ENCODE data around the gene GP1BB. TPM values are rescaled to one million over a fixed set of nuclear protein-coding genes. Genes with fewer than 3 reads are reported as not detected.

The GP1BB gene
- polyA plus RNA-seq, 1 of the 3 experiments (the other 2 are of a cell fraction): 1.5 TPM

- Histone ChIP-seq H3K27ac (ENCODE audit: low read depth in 2 of 2, low read length in 1 of 2) (no peak overlapping the region), H4K20me1 (ENCODE audit: insufficient read depth) (no peaks in the 10 kb centered on the region), H2AFZ (ENCODE audit: low read depth) (no peak overlapping the region), H3K79me2 (ENCODE audit: insufficient read depth) (no peaks in the 10 kb centered on the region), H3K4me1 (ENCODE audit: control insufficient read depth in 1 of 2, insufficient read depth in 2 of 2, low read depth in 1 of 2, low read length in 1 of 2) (no peaks in the 10 kb centered on the region; a peak in 1 of 4 replicates), H3K27me3 (ENCODE audit: insufficient read depth) (no peaks in the 10 kb centered on the region), H3K36me3 (replicated peaks in 1 of 2; ENCODE audit: control insufficient read depth in 1 of 2, insufficient read depth in 2 of 2, low read length in 1 of 2) (no peaks in the 10 kb centered on the region), H3K4me2 (no peak overlapping the region), H3K9me3 (no peaks in the 10 kb centered on the region), H3K9ac (no peak overlapping the region), H3F3A (replicated peaks; ENCODE audit: insufficient read depth) (no peaks in the 10 kb centered on the region), H3K9me2 (no peaks in the 10 kb centered on the region), H3K4me3 (ENCODE audit: low read depth in 2 of 2, low read length in 1 of 2) (no peak overlapping the region)
- no peak for DNase-seq
- ChIA-PET POLR2A (no interaction called here), CTCF (interaction anchor here (1.3 to 4.9 kb wide), 4 partner anchors 10 to 57 kb away, joined by 6 to 31 read pairs (median 7); no protein-coding TSS in a partner anchor)
- whole genome bisulfite sequencing (ENCODE audit: low lambda C conversion rate): 100% methylated on average over 2 of the region's 15 CpGs
- TF ChIP-seq PBX3 (IDR thresholded peaks at IDR 0.05): no peak
- TF ChIP-seq MEF2A (IDR thresholded peaks at IDR 0.05; ENCODE audit: borderline replicate concordance, low read depth): no peak
- no peak for TF ChIP-seq ELF1 (IDR thresholded peaks at IDR 0.05)
- no peak for TF ChIP-seq SIN3A (IDR thresholded peaks at IDR 0.05; ENCODE audit: borderline replicate concordance, low read depth, low read length)
- no peak for TF ChIP-seq FOSL2 (IDR thresholded peaks at IDR 0.05; ENCODE audit: borderline replicate concordance, low read depth)
Observed at GRCh38 chr22:19689408-19689807, 33.9 kb upstream of the GP1BB start.

DNA sequence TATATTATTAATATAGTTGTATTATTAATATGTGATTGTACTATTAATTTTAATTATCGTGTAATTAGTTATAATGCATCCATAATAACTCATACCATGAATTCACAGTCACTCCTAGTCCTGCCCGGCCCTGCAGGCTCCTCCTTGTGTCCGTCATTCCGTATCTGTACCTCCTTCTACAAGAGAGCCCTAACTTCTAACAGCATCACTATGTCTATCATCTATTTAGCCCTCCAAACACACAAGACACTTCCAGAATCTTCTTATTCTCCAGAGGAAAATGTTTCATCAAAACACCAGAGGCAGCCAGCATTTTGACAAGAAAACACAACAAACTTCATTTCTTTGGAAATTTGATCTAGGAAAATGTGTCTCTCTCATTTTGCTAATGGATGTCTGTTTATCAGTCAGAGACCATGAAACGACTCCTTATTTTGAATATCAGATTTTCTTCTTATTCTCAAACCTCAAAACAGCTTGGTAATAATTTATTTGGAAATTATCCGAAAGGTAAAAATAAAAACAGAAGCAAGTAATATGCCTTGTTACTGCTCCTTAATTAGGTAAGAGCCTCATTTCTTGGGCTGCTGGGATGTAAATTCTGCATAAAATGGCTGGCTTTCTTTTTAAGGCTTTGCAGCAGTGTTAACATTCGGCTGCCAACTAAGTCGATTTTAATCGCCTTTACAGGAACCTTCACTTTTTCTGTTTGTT lies 32.2 kb upstream of the GP1BB start:
- 67% methylated on average over 9 of the region's 9 CpGs for WGBS (ENCODE audit: low lambda C conversion rate)
- POLR2A ChIA-PET: no interaction called here

More for the DNA sequence above, 32.2 kb upstream of the GP1BB start:
- CTCF ChIA-PET: interaction anchor here (4.9 kb wide), 1 partner anchor 12 kb away, joined by 31 read pairs; no protein-coding TSS in a partner anchor
- Histone ChIP-seq H3K4me2 (no peak overlapping the region), H3K27ac (ENCODE audit: low read depth in 2 of 2, low read length in 1 of 2) (no peak overlapping the region), H3K4me1 (ENCODE audit: control insufficient read depth in 1 of 2, insufficient read depth in 2 of 2, low read depth in 1 of 2, low read length in 1 of 2) (peaks cover 0 to 4% of the 10 kb centered on the region in 2 experiments; a peak in 1 of 4 replicates), H3K9me3 (no peaks in the 10 kb centered on the region), H3K36me3 (replicated peaks in 1 of 2; ENCODE audit: control insufficient read depth in 1 of 2, insufficient read depth in 2 of 2, low read length in 1 of 2) (no peaks in the 10 kb centered on the region), H3K4me3 (ENCODE audit: low read depth in 2 of 2, low read length in 1 of 2) (no peak overlapping the region), H3K9me2 (no peaks in the 10 kb centered on the region), H2AFZ (ENCODE audit: low read depth) (no peak overlapping the region), H4K20me1 (ENCODE audit: insufficient read depth) (no peaks in the 10 kb centered on the region), H3K27me3 (ENCODE audit: insufficient read depth) (no peaks in the 10 kb centered on the region), H3F3A (replicated peaks; ENCODE audit: insufficient read depth) (no peaks in the 10 kb centered on the region), H3K79me2 (ENCODE audit: insufficient read depth) (no peaks in the 10 kb centered on the region), H3K9ac (no peak overlapping the region)
- TF ChIP-seq GABPA (IDR thresholded peaks at IDR 0.05; ENCODE audit: low read depth): no peak
- no peak for TF ChIP-seq EP300 (IDR thresholded peaks at IDR 0.05; ENCODE audit: borderline replicate concordance in 1 of 2, low read depth in 1 of 2, low read length in 1 of 2)
- TF ChIP-seq SIN3A (IDR thresholded peaks at IDR 0.05; ENCODE audit: borderline replicate concordance, low read depth, low read length): no peak
- TF ChIP-seq, protein P1, sequence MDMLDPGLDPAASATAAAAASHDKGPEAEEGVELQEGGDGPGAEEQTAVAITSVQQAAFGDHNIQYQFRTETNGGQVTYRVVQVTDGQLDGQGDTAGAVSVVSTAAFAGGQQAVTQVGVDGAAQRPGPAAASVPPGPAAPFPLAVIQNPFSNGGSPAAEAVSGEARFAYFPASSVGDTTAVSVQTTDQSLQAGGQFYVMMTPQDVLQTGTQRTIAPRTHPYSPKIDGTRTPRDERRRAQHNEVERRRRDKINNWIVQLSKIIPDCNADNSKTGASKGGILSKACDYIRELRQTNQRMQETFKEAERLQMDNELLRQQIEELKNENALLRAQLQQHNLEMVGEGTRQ (IDR thresholded peaks at IDR 0.05; ENCODE audit: borderline replicate concordance, low read depth, low read length): no peak
- TF ChIP-seq RXRA (IDR thresholded peaks at IDR 0.05; ENCODE audit: borderline replicate concordance, low read depth): no peak
- TF ChIP-seq ELF1 (IDR thresholded peaks at IDR 0.05): no peak
- no peak for TF ChIP-seq GATA2 (CRISPR knock-in tag; IDR thresholded peaks at IDR 0.05)
- TF ChIP-seq CTCF (IDR thresholded peaks at IDR 0.05): no peak
- TF ChIP-seq EZH2phosphoT487 (IDR thresholded peaks at IDR 0.05; ENCODE audit: borderline replicate concordance, low read depth): no peak
- no peak for TF ChIP-seq MXI1 (IDR thresholded peaks at IDR 0.05; ENCODE audit: low read depth, low read length)
- DNase-seq: no peak

Data from SK-N-SH (cell line).